Hepatocyte (in vitro differentiated cells): ENCODE data around the gene YRDC. TPM values are rescaled to one million over a fixed set of nuclear protein-coding genes. Genes with fewer than 3 reads are reported as not detected.

Experiments used
- DNase-seq: peaks from one replicate; pipeline ENCODE4 v3.0.0-alpha.2; 2016; ENCODE audit warnings: low spot score
- H2AFZ ChIP-seq: fragments of 200-600 bp; sonication (generic); 2 replicates; pipeline ENCODE4 v1.6.0; 2016; ENCODE audit warnings: antibody characterized with exemption, mild to moderate bottlenecking
- H3K27ac ChIP-seq: fragments of 200-600 bp; sonication (generic); 2 replicates; pipeline ENCODE4 v1.5.1; 2016; ENCODE audit warnings: mild to moderate bottlenecking
- H3K27me3 ChIP-seq: fragments of 200-600 bp; sonication (generic); 2 replicates; pipeline ENCODE4 v1.6.1; 2016
- H3K36me3 ChIP-seq: fragments of 200-600 bp; sonication (generic); replicated peaks from 2 replicates; pipeline ENCODE4 v1.5.1; 2016; ENCODE audit warnings: low read depth; ENCODE audit not compliant: insufficient read depth
- H3K4me1 ChIP-seq: fragments of 200-600 bp; sonication (generic); 2 replicates; pipeline ENCODE4 v1.5.1; 2016; ENCODE audit warnings: mild to moderate bottlenecking, moderate library complexity; ENCODE audit not compliant: insufficient read depth
- H3K4me2 ChIP-seq: fragments of 200-600 bp; sonication (generic); 2 replicates; pipeline ENCODE4 v1.6.0; 2016
- H3K4me3 ChIP-seq: fragments of 200-600 bp; sonication (generic); 2 replicates; pipeline ENCODE4 v1.5.1; 2016; ENCODE audit warnings: mild to moderate bottlenecking
- H3K79me2 ChIP-seq: fragments of 200-600 bp; sonication (generic); 2 replicates; pipeline ENCODE4 v1.6.0; 2017; ENCODE audit warnings: mild to moderate bottlenecking
- H3K9me2 ChIP-seq: fragments of 200-600 bp; sonication (generic); replicated peaks from 2 replicates; pipeline ENCODE4 v1.6.0; 2017; ENCODE audit warnings: mild to moderate bottlenecking; ENCODE audit not compliant: insufficient read depth
- H3K9me3 ChIP-seq: fragments of 200-600 bp; sonication (generic); 2 replicates; pipeline ENCODE4 v1.5.1; 2016; ENCODE audit warnings: low read depth, mild to moderate bottlenecking
- H4K20me1 ChIP-seq: fragments of 200-600 bp; sonication (generic); 2 replicates; pipeline ENCODE4 v1.6.0; 2016; ENCODE audit warnings: mild to moderate bottlenecking; ENCODE audit not compliant: insufficient read depth, poor library complexity, severe bottlenecking
- EZH2 ChIP-seq: fragments of 200-600 bp; sonication (generic); IDR thresholded peaks from 2 replicates; pipeline ENCODE4 v1.6.1; 2016; ENCODE audit warnings: antibody characterized with exemption, mild to moderate bottlenecking, borderline replicate concordance
- EZH2phosphoT487 ChIP-seq: fragments of 200-600 bp; sonication (generic); IDR thresholded peaks from one replicate; pipeline ENCODE4 v1.6.1; 2018; ENCODE audit warnings: antibody characterized with exemption, mild to moderate bottlenecking, low read depth, moderate library complexity; ENCODE audit not compliant: unreplicated experiment, severe bottlenecking
- WGBS: methylation state at CpG from one replicate; pipeline ENCODE4 v1.1.6; 2016; ENCODE audit warnings: low lambda C conversion rate; ENCODE audit errors: missing lambda C conversion rate; 5-methylcytosine and 5-hydroxymethylcytosine counted together
- polyA plus RNA-seq: library from polyadenylated mRNA; unstranded; fragments of >200 nt; fragmentation: Nextera tagmentation; extraction: Ambion mirVana; gene quantifications from 2 replicates; pipeline ENCODE4 v1.2.1, GENCODE V29; 2016
- total RNA-seq: library from RNA; depleted of rRNA; stranded (reverse); fragments of >200 nt; gene quantifications from 2 replicates; pipeline ENCODE4 v1.2.3, GENCODE V29; 2014
- TF ChIP-seq, protein P1 (sequence below): fragments of 200-600 bp; sonication (generic); IDR thresholded peaks from 2 replicates; pipeline ENCODE4 v1.5.1; 2016; ENCODE audit warnings: antibody characterized with exemption, mild to moderate bottlenecking; ENCODE audit not compliant: poor library complexity

The YRDC gene
- total and polyA plus RNA-seq, 2 experiments from 2014 or later = 26.5 to 37.4 TPM

- H3K4me3 ChIP-seq = no peak overlapping the region
- H4K20me1 ChIP-seq = peaks cover 7% of the 10 kb centered on the region
- DNase-seq = no peak
- no peak overlapping the region for H3K4me2 ChIP-seq
- peaks cover under 1% of the 10 kb centered on the region for H3K36me3 ChIP-seq
- H3K79me2 ChIP-seq = peaks cover 54% of the 10 kb centered on the region
- no peaks in the 10 kb centered on the region for H3K4me1 ChIP-seq
- no peak for TF ChIP-seq EZH2
- TF ChIP-seq EZH2phosphoT487 = no peak
- TF ChIP-seq, protein P1, sequence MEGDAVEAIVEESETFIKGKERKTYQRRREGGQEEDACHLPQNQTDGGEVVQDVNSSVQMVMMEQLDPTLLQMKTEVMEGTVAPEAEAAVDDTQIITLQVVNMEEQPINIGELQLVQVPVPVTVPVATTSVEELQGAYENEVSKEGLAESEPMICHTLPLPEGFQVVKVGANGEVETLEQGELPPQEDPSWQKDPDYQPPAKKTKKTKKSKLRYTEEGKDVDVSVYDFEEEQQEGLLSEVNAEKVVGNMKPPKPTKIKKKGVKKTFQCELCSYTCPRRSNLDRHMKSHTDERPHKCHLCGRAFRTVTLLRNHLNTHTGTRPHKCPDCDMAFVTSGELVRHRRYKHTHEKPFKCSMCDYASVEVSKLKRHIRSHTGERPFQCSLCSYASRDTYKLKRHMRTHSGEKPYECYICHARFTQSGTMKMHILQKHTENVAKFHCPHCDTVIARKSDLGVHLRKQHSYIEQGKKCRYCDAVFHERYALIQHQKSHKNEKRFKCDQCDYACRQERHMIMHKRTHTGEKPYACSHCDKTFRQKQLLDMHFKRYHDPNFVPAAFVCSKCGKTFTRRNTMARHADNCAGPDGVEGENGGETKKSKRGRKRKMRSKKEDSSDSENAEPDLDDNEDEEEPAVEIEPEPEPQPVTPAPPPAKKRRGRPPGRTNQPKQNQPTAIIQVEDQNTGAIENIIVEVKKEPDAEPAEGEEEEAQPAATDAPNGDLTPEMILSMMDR = no peak
- no peak overlapping the region for H2AFZ ChIP-seq
- no peak overlapping the region for H3K27ac ChIP-seq
- no peaks in the 10 kb centered on the region for H3K27me3 ChIP-seq
- H3K9me2 ChIP-seq = no peaks in the 10 kb centered on the region
- no peaks in the 10 kb centered on the region for H3K9me3 ChIP-seq
Observed at GRCh38 chr1:37844536-37844935, 36.5 kb upstream of the YRDC start.

GRCh38 chr1:37841652-37842051 lies 33.6 kb upstream of the YRDC start:
- Histone ChIP-seq H3K36me3 (peaks cover 3% of the 10 kb centered on the region), H4K20me1 (no peaks in the 10 kb centered on the region), H3K4me2 (no peak overlapping the region), H3K4me3 (no peak overlapping the region), H3K27ac (no peak overlapping the region), H3K9me3 (no peaks in the 10 kb centered on the region), H3K79me2 (peaks cover 27% of the 10 kb centered on the region), H2AFZ (no peak overlapping the region), H3K27me3 (no peaks in the 10 kb centered on the region), H3K4me1 (no peaks in the 10 kb centered on the region), H3K9me2 (no peaks in the 10 kb centered on the region)
- DNase-seq = no peak
- TF ChIP-seq EZH2phosphoT487 = no peak
- TF ChIP-seq, protein P1 = no peak
- TF ChIP-seq EZH2 = no peak
- WGBS = 95% methylated on average over 3 of the region's 3 CpGs

DNA sequence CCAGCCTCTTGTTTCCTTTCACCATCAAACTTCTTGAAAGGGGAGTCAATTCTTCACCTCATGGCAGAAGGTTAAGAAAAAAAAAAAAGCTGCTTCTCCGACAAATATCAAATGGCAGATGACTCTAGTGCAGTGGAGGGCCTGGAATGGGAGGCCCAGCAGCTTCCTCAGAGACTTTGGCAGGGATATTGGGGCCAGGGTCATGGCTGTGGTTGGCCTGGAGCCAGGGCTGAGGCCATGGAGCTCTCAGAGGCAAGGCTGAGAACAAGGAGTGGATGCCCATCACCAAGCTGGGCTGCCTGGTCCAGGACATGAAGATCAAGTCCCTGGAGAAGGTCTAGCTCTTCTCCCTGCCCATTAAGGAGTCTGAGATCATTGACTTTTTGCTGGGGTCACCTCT lies 32.7 kb upstream of the YRDC start:
- Histone ChIP-seq H3K9me2 (no peaks in the 10 kb centered on the region), H3K4me3 (no peak overlapping the region), H3K27ac (no peak overlapping the region), H3K4me1 (no peaks in the 10 kb centered on the region), H3K9me3 (no peaks in the 10 kb centered on the region), H3K4me2 (no peak overlapping the region), H2AFZ (no peak overlapping the region), H3K36me3 (peaks cover 3% of the 10 kb centered on the region), H3K27me3 (no peaks in the 10 kb centered on the region), H4K20me1 (no peaks in the 10 kb centered on the region), H3K79me2 (peaks cover 19% of the 10 kb centered on the region)
- DNase-seq = no peak
- TF ChIP-seq, protein P1 = no peak
- TF ChIP-seq EZH2phosphoT487 = no peak
- TF ChIP-seq EZH2 = no peak
- WGBS = 79% methylated on average over 1 of the region's 1 CpG

DNA sequence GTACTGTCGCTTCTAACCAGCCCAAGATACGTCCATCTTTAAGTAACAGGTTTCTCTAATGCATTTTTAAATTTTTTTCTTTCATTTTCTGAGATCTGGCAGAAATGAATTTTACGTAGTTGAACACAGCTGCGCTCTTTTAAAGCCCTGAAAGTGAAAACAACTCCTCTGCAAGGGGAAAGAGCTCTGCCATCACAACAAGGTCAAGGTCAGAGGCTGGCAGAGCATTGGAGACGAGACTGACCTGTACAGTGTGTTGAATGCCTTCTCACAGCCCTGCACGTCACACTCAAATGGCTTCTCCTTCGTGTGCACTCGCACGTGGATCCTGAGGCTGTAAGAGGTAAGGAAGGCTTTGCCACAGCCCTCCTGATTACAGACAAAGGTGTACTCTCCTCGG lies 31.7 kb upstream of the YRDC start:
- DNase-seq = no peak
- H3K79me2 ChIP-seq = peaks cover 12% of the 10 kb centered on the region
- 93% methylated on average over 10 of the region's 10 CpGs for WGBS
- no peaks in the 10 kb centered on the region for H3K4me1 ChIP-seq
- H3K9me2 ChIP-seq = no peaks in the 10 kb centered on the region
- no peaks in the 10 kb centered on the region for H3K27me3 ChIP-seq
- no peak for TF ChIP-seq EZH2
- TF ChIP-seq EZH2phosphoT487 = no peak
- TF ChIP-seq, protein P1 = no peak
- no peak overlapping the region for H3K27ac ChIP-seq
- H3K4me3 ChIP-seq = no peak overlapping the region
- H3K9me3 ChIP-seq = no peaks in the 10 kb centered on the region
- no peaks in the 10 kb centered on the region for H4K20me1 ChIP-seq
- H2AFZ ChIP-seq = no peak overlapping the region
- H3K4me2 ChIP-seq = no peak overlapping the region
- peaks cover 3% of the 10 kb centered on the region for H3K36me3 ChIP-seq
